Glutamatergic neuron (in vitro differentiated cells): ENCODE data around the gene ZNF444. TPM values are rescaled to one million over a fixed set of nuclear protein-coding genes. Genes with fewer than 3 reads are reported as not detected.

Experiments
- DNase-seq: peaks from one replicate; pipeline ENCODE4 v3.0.0; 2022
- H3K27ac Mint-ChIP-seq: one replicate; pipeline ENCODE4 v1.8.0; 2020; ENCODE audit warnings: mild to moderate bottlenecking, mixed read lengths, inconsistent platforms; ENCODE audit not compliant: unreplicated experiment
- H3K27me3 Mint-ChIP-seq: one replicate; pipeline ENCODE4 v1.8.0; 2020; ENCODE audit warnings: mild to moderate bottlenecking, moderate library complexity, mixed read lengths, inconsistent platforms; ENCODE audit not compliant: unreplicated experiment
- H3K36me3 Mint-ChIP-seq: one replicate; pipeline ENCODE4 v1.8.0; 2020; ENCODE audit warnings: mild to moderate bottlenecking, mixed read lengths, inconsistent platforms; ENCODE audit not compliant: unreplicated experiment
- H3K4me1 Mint-ChIP-seq: one replicate; pipeline ENCODE4 v1.8.0; 2020; ENCODE audit warnings: mild to moderate bottlenecking, low read depth, mixed read lengths, inconsistent platforms; ENCODE audit not compliant: unreplicated experiment
- H3K4me3 Mint-ChIP-seq: one replicate; pipeline ENCODE4 v1.8.0; 2020; ENCODE audit warnings: mild to moderate bottlenecking, mixed read lengths, inconsistent platforms; ENCODE audit not compliant: unreplicated experiment
- H3K9me3 Mint-ChIP-seq: one replicate; pipeline ENCODE4 v1.8.0; 2020; ENCODE audit warnings: mild to moderate bottlenecking, moderate library complexity, mixed read lengths, inconsistent platforms; ENCODE audit not compliant: unreplicated experiment
- total RNA-seq: library from RNA; stranded (reverse); fragmentation: NEBNext Ultra II Directional; extraction: Animal tissue kit (Norgen Biotek cat#: 25700); gene quantifications from one replicate; pipeline ENCODE4 v1.2.1, GENCODE V29; 2021; ENCODE audit not compliant: unreplicated experiment
- TF ChIP-seq, protein P1 (sequence below): fragments of 200-600 bp; sonication (generic); IDR thresholded peaks from one replicate; pipeline ENCODE4 v1.5.0; 2021; ENCODE audit not compliant: partially characterized antibody, unreplicated experiment

Gene ZNF444
- total RNA-seq, 1 donor from 2014 or later = 56.9 TPM

DNA sequence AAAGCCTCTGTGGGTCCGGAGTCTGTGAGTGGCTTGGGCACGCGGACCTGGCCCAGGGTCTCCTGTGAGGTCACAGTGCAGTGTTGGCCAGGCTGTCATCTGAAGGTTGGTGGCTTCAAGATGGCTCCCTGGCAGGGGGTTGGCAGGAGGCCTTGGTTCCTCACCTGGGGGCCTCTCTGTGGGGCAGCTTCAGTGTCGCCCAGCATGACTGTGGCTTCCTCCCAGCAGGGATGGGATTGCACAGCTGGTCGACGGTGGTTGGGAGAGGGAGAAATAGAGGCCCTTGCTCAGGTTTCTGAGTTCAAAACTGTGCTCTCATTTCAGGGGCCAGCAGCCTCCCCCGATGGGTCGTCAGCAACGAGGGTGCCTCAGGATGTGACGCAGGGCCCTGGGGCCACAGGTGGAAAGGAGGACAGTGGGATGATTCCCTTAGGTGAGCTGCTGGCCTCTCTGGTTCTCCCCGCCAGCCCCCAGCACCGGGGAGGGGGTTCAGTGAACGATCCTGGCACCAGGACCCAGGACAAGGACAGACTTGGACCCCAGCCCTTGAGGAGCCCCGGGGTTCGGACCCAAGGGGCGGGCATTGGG, 17.2 kb downstream of the ZNF444 start:
- H3K4me1 Mint-ChIP-seq = peaks cover 13% of the 10 kb centered on the region
- no peak overlapping the region for H3K4me3 Mint-ChIP-seq

DNA sequence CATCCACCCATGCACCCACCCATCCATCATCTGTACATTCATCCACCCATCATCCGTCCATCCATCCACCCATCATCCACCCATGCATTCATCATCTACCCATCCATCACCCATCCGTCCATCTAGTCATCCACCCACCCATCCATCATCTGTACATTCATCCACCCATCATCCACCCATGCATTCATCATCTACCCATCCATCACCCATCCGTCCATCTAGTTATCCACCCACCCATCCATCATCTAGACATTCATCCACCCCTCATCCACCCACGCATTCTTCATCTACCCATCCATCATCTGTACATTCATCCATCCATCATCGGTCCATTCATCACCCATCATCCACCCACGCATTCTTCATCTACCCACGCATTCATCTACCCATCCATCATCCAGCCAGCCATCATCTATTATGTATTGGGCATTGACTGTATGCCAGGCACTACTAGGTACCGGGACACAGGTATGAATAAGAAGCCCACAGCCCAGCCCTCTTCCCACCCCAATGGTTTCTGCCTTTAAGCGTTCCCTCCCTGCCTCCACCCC, 18.0 kb downstream of the ZNF444 start:
- no peak for DNase-seq
- Mint-ChIP-seq H3K27ac (no peak overlapping the region), H3K9me3 (peaks cover 12% of the 10 kb centered on the region), H3K4me1 (peaks cover 5% of the 10 kb centered on the region), H3K27me3 (peaks cover 4% of the 10 kb centered on the region), H3K36me3 (peaks cover 15% of the 10 kb centered on the region), H3K4me3 (no peak overlapping the region)
- TF ChIP-seq, protein P1, sequence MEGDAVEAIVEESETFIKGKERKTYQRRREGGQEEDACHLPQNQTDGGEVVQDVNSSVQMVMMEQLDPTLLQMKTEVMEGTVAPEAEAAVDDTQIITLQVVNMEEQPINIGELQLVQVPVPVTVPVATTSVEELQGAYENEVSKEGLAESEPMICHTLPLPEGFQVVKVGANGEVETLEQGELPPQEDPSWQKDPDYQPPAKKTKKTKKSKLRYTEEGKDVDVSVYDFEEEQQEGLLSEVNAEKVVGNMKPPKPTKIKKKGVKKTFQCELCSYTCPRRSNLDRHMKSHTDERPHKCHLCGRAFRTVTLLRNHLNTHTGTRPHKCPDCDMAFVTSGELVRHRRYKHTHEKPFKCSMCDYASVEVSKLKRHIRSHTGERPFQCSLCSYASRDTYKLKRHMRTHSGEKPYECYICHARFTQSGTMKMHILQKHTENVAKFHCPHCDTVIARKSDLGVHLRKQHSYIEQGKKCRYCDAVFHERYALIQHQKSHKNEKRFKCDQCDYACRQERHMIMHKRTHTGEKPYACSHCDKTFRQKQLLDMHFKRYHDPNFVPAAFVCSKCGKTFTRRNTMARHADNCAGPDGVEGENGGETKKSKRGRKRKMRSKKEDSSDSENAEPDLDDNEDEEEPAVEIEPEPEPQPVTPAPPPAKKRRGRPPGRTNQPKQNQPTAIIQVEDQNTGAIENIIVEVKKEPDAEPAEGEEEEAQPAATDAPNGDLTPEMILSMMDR = no peak

More for the DNA sequence above, 17.2 kb downstream of the ZNF444 start:
- no peak for DNase-seq
- Mint-ChIP-seq H3K36me3 (peaks cover 20% of the 10 kb centered on the region), H3K27me3 (peaks cover 2% of the 10 kb centered on the region), H3K9me3 (peaks cover 14% of the 10 kb centered on the region), H3K27ac (no peak overlapping the region)
- TF ChIP-seq, protein P1 = no peak

DNA sequence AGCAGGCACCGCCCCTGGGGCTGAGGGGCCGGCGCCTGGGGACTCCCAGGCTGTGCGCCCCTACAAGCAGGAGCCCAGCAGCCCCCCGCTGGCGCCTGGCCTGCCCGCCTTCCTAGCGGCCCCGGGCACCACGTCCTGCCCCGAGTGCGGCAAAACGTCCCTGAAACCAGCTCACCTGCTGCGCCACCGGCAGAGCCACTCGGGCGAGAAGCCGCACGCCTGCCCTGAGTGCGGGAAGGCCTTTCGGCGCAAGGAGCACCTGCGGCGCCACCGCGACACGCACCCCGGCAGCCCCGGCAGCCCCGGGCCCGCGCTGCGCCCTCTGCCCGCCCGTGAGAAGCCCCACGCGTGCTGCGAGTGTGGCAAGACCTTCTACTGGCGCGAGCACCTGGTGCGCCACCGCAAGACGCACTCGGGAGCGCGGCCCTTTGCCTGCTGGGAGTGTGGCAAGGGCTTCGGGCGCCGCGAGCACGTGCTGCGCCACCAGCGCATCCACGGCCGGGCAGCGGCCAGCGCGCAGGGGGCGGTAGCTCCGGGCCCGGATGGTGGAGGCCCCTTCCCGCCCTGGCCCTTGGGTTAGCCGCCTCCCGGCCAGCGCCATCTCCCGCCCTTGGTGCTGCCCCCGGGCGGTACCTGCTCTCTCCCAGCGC, 18.7 kb downstream of the ZNF444 start:
- DNase-seq = no peak
- Mint-ChIP-seq H3K4me1 (peaks cover 5% of the 10 kb centered on the region), H3K9me3 (peaks cover 12% of the 10 kb centered on the region), H3K4me3 (no peak overlapping the region), H3K27ac (no peak overlapping the region), H3K36me3 (peaks cover 15% of the 10 kb centered on the region), H3K27me3 (peaks cover 4% of the 10 kb centered on the region)
- TF ChIP-seq, protein P1 = no peak

DNA sequence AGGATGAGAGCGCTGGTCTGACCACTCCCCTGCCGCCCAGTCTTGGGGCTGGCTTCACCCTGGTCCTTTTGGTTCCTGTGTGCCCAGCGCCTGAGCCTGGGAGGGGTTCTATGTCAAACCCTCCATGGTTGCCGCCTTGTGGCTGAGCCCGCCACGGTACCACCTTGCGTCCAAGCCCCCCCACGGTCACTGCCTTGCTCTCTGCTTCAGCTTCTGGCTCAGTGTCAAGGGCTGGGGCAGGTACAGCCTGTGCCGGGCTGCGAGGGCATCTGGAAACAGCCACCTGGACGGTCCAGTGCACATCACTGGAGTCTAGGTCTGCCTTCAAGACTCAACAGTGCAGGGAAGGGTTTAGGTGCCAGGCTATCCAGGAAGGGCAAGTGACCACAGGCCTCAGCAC, 20.4 kb downstream of the ZNF444 start:
- H3K27ac Mint-ChIP-seq = no peak overlapping the region
- H3K36me3 Mint-ChIP-seq = peaks cover 5% of the 10 kb centered on the region
- H3K27me3 Mint-ChIP-seq = peaks cover 4% of the 10 kb centered on the region
- H3K4me1 Mint-ChIP-seq = no peaks in the 10 kb centered on the region
- peaks cover 9% of the 10 kb centered on the region for H3K9me3 Mint-ChIP-seq
- TF ChIP-seq, protein P1 = no peak
- H3K4me3 Mint-ChIP-seq = no peak overlapping the region
- no peak for DNase-seq

DNA sequence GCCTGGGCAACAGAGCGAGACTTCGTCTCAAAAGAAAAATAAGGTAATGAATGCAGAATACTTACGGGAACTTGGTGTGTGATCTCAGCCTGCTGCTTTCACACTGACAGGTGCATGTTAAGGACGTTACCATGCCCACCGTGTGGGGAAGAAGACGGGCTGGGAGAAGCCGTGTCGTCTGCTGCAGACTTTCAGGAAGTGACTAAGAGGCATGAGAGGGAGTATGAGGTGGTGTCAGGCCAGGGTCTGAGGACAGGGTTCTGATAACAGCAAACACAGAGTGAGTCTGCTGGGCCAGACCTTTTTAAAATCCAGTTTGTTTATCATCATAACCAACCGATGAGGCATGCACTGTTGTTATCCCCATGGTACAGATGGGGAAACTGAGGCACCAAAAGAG, 21.2 kb downstream of the ZNF444 start:
- no peak overlapping the region for H3K4me3 Mint-ChIP-seq
- peaks cover 4% of the 10 kb centered on the region for H3K27me3 Mint-ChIP-seq
- H3K27ac Mint-ChIP-seq = no peak overlapping the region
- peaks cover 5% of the 10 kb centered on the region for H3K36me3 Mint-ChIP-seq
- no peaks in the 10 kb centered on the region for H3K4me1 Mint-ChIP-seq
- DNase-seq = no peak
- TF ChIP-seq, protein P1 = no peak
- peaks cover 9% of the 10 kb centered on the region for H3K9me3 Mint-ChIP-seq
